Stimulated activated CD8-positive, alpha-beta memory T cell treated with anti-CD3 and anti-CD28 coated beads, Interleukin-7, amount 100 ng/mL, for 1 hour (primary cell): ENCODE data around the gene METTL23.
"Not testable (repeated sequence)": the region's sequence is repeated elsewhere in the genome, so short reads cannot be mapped to it uniquely, and the experiment has no call there.

ENCODE experiments used
- DNase-seq, 2 donors: peaks; one replicate each; pipeline ENCODE4 v3.0.0-alpha.2; 2020; ENCODE audit warnings: low read depth in 2 of 2

METTL23 gene

GRCh38 chr17:76695059-76695831 lies 31.4 kb upstream of the METTL23 start:
- DNase-seq = no peak

- DNase-seq = no peak
These were observed 29.6 kb upstream of the METTL23 start for GRCh38 chr17:76696763-76697701.

GRCh38 chr17:76697702-76698465 lies 28.8 kb upstream of the METTL23 start:
- no peak for DNase-seq

- DNase-seq = not testable (repeated sequence)
These were observed 28.1 kb upstream of the METTL23 start for GRCh38 chr17:76698466-76698977.

GRCh38 chr17:76700270-76700616 lies 26.4 kb upstream of the METTL23 start:
- DNase-seq = no peak

- no peak for DNase-seq
These were observed 25.8 kb upstream of the METTL23 start for GRCh38 chr17:76700617-76701470.

GRCh38 chr17:76701471-76701967 lies 25.1 kb upstream of the METTL23 start:
- DNase-seq = no peak

- DNase-seq = no peak
These were observed 24.6 kb upstream of the METTL23 start for GRCh38 chr17:76702076-76702475.

GRCh38 chr17:76702941-76703637 lies 23.6 kb upstream of the METTL23 start:
- no peak for DNase-seq

GRCh38 chr17:76704805-76705204 lies 21.8 kb upstream of the METTL23 start:
- no peak for DNase-seq

GRCh38 chr17:76706817-76707216 lies 19.8 kb upstream of the METTL23 start:
- DNase-seq = no peak

- DNase-seq = no peak
These were observed 18.4 kb upstream of the METTL23 start for GRCh38 chr17:76707985-76708807.

GRCh38 chr17:76709077-76709950 lies 17.3 kb upstream of the METTL23 start:
- no peak for DNase-seq

GRCh38 chr17:76709951-76710862 lies 16.4 kb upstream of the METTL23 start:
- DNase-seq = not testable (repeated sequence)

- peak; percentile 30 to 34 for DNase-seq
These were observed 15.6 kb upstream of the METTL23 start, which contains the start of gene MXRA7 for GRCh38 chr17:76710863-76711611. Gene MXRA7, minus strand, starts transcription at chr17:76710965. Its CDS starts 19 bp downstream, at chr17:76710946.

GRCh38 chr17:76712321-76712720 lies 14.3 kb upstream of the METTL23 start:
- DNase-seq = not testable (repeated sequence)
